HG03280 (cell line): ENCODE measurements around the gene DCAF7.

Experiments
- ATAC-seq: cut with Tn5 transposase; IDR thresholded peaks from one replicate; pipeline ENCODE4 v1.9.1; 2021; ENCODE audit warnings: mild to moderate bottlenecking, moderate library complexity; ENCODE audit not compliant: unreplicated experiment

Gene DCAF7, protein sequence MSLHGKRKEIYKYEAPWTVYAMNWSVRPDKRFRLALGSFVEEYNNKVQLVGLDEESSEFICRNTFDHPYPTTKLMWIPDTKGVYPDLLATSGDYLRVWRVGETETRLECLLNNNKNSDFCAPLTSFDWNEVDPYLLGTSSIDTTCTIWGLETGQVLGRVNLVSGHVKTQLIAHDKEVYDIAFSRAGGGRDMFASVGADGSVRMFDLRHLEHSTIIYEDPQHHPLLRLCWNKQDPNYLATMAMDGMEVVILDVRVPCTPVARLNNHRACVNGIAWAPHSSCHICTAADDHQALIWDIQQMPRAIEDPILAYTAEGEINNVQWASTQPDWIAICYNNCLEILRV

DNA sequence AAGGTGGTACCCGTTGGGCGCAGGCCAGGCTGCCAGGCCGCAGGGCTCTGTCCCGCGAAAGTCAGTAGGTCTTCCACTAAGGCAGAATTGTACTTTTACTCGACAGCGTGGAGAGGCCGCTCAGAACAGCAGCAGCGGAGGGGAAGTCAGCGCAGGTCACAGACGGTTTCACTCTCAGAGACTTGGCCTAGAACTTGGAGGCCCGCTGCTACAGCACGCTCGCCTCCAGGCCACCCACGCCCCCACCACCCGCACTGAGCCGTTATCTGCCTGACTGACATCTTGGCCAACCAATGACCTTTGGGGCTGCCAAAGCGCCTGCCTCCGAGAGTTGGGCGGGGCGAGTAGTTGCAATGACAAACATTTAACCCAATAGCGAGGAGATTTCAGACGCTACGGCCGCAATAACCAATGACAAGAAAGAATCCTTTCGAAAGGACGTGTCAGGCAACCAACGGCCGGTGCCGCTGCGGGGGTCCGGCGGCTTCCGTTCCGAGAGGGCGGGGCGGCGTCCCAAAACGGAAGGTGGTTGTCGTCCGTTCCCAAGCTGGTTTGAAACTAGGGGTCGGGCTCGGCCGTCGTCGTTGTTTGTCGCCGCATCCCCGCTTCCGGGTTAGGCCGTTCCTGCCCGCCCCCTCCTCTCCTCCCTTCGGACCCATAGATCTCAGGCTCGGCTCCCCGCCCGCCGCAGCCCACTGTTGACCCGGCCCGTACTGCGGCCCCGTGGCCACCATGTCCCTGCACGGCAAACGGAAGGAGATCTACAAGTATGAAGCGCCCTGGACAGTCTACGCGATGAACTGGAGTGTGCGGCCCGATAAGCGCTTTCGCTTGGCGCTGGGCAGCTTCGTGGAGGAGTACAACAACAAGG lies at the start of gene DCAF7:
TSS of gene DCAF7 (plus strand) at position 532 of the 871 bp plus-strand sequence. CDS start at position 733, 201 bp downstream.
- ATAC-seq: peak; percentile 93

DNA sequence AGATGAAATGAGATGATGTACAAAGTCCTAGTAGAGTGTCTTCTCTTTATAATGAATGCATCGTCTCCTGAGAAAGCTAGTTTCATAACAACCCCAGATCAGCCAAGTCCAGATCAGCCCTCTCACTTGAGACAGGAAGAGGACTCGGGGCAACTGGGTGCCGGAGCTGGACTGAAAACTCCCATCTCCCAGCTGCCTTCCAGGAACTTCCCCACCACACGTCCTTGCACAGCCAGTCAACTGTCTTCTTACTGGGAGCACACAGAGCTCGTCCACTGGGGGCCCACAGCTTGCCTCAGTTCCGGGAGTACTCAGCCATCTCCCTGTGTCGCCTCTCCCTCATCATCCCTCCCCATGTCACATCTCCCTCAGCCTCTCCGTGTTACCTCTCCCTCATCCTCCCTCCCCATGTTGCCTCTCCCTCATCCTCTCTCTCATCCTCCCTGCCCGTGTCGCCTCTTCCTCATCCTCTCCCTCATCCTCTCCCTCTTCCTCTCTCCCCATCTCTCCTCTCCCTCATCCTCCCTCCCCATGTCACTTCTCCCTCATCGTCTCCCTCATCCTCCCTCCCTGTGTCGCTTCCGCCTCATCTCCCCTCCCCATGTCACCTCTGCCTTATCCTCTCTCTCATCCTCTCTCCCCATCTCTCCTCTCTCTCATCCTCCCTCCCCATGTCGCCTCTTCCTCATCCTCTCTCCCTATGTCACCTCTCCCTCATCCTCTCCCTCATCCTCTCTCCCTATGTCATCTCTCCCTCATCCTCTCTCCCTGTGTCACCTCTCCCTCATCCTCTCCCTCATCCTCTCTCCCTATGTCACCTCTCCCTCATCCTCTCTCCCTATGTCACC lies 49.5 kb upstream of the DCAF7 start:
- no peak for ATAC-seq

DNA sequence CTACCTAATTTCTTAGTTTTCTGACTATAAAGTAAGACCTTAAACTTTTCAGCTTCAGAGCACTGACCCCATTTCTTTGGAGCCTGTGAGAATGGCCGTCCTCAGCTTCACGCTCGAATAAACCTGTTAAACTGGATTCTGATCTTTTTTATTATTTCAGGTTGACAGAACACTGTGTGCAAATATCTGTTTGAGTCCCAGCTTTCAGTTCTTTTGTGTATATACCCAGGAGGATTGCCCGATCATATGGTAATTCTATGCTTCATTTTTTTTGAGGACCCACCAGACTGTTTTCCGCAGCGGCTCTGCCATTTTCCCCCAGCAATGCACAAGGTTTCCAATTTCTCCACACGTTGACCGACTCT lies 47.0 kb upstream of the DCAF7 start:
- no peak for ATAC-seq

DNA sequence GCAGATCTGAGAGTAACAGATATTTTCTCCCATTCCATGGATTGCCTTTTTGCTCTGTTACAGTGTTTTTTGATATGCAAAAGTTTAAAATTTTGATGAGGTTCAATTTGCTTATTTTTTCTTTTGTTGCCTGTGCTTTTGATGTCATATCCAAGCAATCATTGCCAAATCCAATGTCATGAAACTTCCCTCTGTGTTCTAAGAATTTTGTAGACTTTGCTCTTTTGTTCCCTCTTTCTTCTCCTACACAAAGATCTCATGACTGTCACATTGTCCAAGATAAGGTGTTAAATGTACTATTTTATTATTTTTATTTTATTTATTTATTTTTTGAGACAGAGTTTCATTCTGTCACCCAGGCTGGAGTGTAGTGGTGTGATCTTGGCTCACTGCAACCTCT lies 46.0 kb upstream of the DCAF7 start:
- no peak for ATAC-seq

DNA sequence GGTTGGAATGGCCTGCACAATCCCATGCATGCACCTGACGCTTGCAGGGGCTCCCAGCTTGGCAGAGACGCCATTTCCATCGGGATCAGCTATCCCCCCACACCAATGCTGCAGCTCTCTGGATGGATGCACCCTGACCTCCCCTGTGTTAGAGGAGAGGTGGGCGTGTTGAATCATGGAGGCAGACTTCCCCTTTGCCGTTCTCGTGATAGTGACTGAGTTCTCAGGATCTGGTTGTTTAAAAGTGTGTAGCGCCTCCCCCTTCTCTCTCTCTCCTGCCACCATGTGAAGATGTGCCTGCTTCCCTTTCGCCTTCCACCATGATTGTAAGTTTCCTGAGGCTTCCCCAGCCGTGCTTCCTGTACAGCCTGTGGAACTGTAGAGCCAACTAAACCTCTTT lies 44.9 kb upstream of the DCAF7 start:
- ATAC-seq: no peak

DNA sequence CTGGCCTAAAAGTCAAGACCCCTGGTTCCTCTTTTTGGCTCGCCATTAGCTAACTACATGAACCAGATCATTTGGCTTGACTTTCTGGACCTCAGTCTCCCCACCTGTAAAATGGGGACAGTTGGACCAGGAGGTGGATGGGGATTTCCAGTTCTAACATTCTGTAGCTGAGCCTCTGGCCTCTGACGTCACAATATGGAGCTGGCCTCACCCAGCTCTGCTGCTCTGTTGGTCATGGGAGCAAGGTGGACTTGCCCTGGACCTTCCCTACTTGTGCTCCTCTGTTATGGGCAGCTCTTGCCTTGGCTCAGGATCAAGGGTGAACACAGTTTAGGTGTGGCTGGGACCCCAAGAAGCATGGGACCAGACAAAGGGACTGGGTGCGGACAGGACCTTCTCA lies 43.6 kb upstream of the DCAF7 start:
- ATAC-seq: no peak

DNA sequence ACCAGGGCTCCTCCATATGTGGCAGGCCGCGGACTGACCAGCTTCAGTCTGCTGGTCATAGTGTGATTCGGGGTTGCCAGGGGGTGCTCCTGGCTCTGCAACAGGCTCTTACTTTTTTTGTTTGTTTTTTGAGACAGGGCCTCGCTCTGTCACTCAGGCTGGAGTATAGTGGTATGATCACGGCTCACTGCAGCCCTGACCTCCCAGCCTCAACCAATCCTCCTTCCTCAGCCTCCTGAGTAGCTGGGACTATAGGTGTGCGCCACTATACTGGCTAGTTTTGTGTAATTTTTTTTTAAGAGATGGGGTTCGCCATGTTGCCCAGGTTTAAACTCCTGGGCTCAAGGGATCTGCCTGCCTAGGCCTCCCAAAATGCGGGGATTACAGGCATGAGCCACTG lies 38.9 kb upstream of the DCAF7 start:
- ATAC-seq: no peak

DNA sequence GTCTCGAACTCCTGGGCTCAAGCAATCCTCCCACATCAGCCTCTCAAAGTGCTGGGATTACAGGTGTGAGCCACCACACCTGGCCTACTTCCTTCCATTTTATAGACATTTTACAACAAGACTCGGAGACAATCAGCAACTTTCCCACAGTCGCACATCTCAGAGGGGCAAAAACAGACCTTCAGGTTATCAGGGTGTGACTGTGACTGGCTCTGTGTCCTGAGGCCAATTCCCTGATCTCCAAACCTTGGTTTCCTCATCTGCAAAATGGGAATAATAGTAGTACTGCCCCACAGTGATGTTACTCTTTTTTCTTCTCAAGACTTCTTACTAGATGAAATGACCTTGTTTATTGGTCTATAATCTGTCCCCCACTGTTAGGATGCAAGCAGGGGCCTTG lies 37.9 kb upstream of the DCAF7 start:
- ATAC-seq: no peak

DNA sequence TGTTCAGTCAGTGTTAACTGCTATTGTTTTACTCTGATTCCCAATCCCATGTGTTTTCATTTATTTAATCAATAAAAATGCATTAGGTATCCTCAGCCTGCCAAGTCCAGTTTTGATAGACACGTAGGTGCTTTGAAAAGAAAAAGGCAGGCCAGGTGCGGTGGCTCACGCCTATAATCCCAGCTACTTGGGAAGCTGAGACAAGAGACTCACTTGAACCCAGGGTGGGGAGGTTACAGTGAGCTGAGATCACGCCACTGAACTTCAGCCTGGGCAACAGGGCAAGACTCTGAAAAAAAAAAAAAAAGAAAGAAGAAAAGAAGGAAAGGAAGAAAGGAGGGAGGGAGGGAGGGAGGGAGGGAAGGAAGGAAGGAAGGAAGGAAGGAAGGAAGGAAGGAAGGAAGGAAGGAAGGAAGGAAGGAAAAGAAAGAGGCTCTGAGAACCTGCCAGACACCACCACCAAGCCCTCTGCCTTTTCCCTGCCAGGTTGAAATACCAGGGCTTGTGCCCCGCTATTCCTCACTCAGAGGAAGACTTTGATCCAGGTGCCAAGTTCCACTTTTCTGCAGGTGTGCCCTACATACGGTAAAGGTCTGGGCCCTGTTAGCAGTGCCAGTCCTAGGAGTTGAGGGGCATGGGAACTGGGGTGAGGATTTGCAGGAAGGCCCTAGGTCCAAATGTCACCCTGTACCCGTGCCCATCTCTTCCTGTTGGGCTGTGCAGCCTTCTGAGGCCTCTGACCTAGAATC lies 37.2 kb upstream of the DCAF7 start:
- ATAC-seq: no peak

DNA sequence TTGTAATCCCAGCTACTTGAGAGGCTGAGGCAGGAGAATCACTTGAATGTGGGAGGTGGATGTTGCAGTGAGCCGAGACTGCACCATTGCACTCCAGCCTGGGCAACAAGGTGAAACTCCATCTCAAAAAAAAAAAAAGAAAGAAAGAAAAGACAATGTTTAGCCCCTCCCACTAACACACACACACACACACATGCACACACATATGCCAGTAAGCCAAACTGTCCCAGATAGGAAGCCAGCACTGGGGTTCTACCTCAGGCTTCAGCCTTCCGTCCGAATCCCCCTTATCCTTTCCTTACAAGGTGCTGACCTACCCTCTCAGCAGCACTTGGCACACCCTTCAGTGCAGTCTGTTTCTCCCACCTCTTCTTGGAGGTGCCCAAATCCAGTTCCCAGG lies 35.8 kb upstream of the DCAF7 start:
- ATAC-seq: no peak

DNA sequence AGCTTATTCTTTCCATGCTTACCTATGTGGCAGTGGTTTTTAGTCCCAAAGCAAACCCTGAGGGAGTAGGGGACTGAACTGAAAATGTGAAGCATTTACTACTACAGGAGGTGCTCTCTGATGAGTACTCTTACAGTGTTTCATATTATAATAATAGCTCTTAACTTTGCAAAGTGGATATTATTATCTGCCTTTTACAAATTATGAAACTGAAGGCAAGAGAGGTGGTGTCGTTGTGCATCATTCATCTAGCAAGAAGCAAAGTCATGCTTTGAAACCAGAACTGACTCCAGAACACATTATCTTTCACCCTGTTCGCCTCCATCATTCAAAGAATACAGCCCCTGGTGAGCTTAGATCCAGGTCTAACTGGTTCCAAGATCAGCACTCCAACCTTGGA lies 35.3 kb upstream of the DCAF7 start:
- ATAC-seq: no peak

DNA sequence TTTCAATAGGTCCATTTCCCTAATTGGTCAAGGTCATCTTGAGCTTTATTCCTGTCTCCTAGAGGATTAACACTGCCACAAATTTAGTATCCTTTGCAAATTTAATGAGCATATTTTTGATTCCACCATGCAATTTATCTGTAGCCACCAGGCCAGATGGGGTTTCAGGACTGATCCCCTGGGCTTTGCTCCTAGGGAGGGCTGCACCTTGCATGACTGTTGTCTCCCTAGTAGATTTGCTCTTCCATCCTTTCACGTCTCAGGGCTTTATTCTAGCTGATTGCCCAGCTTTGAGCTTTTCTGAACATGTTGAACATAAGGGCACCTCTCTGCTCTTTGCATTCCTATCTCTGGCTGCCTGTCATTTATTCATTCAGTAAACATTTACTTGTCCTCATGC lies 34.9 kb upstream of the DCAF7 start:
- no peak for ATAC-seq

DNA sequence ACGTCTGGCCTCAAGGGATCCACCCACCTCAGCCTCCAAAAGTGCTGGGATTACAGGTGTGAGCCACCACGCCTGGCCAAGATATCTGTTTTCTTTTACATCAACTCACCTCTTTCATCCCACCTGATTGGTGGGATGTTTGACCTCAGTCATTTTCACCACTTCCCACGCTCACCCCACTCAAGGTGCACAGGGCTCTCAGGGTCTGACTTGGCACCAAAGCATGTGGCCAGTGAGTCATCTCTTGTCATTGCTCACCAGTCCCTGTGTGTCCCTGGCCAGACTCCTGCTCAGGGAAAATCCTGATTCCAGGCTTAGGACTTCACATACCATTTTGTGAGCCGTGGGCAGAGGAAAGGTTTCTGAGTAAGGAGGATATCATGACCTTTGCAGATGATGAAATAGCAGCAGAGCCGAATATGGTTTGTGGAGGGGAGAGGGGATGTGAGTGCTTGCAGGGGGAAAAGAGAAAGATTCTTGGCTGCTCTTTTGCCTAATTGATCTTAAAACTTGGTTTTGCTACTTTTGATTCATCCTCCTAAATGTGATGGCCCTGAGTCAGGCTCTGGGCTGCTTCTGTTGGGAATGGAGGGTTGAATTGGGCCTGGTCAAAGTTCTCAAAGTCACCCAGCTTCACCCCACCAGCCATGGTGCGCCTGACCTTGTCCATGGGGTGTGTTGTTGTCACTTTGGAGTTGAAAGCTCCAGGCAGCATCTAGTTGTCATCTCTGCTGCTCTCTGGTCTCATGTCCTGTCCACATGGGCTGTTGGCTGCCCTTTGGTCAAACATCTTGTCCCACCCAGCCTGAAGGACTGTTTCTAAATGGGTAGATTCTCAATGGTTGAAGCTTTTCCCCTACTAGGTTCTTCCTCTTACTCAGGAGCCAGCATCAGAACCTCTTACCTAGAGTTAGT lies 33.1 kb upstream of the DCAF7 start:
- ATAC-seq: no peak

DNA sequence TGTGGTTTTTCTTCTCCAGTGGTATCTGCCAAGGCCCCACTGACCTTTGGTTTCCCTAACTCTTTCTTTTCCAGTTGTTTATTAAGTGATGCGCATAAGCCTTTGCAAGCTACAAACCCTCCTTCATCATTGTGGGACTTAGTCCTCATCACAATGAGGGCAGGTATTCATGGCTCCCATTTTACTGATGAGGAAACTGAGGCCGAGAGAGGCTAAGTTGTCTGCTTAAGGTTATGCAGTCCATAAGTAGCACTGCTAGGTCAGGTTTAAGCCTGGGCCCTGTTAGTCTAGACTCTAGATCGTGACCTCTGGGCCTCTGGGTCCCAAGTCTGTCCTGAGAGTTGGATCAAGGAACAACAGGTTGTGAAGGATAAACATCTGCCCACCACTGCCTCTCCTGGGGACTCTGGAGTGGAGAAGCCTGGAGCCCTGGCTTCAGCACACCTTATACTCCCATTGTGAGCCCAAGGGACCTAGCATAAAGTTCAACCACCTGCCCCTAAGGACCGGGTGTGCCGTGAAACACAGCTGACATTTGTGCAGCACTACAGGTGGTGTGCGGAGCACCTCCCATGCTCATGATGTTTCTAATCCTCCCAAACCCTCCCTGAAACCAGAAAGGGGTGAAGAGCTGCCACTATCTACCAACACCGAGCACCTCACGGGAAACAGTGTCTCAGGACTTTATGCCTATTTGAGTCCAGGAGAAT lies 32.3 kb upstream of the DCAF7 start:
- ATAC-seq: no peak

DNA sequence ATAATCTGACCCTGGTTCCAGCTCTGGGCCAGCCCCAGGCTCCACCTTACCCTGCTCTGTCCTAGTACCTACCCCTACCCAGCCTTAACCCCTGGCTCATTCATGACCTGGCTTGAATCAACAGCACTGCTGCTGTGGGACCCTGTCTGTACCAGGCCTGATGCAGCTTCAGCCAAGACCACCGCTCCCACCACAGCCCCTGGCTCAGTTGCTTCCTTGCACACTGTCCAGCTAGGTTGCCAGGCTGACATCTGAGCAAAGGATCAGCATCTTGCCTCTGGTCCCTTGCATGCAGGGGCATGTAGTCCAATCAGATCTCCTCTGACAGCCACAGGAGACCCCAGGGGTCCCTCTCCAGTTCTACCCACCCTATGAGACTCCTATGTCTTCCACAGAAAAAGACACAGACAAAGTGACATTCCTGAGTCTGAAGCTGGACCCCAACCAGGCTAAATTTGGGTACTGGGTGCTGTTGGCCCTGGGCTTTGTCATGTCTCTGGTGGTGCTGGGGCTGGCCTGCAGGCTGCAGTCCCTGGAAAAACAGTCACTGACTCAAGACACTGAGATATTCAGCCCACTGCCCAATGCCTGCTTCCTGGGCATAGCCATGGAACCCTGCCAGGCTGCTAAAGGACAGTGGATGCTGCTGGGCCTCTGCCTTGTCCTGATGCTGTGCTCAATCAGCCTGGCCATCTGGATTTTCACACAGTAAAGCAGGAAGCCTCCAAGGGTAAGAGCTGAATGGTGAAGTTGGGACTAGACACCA lies 31.0 kb upstream of the DCAF7 start:
- ATAC-seq: no peak

DNA sequence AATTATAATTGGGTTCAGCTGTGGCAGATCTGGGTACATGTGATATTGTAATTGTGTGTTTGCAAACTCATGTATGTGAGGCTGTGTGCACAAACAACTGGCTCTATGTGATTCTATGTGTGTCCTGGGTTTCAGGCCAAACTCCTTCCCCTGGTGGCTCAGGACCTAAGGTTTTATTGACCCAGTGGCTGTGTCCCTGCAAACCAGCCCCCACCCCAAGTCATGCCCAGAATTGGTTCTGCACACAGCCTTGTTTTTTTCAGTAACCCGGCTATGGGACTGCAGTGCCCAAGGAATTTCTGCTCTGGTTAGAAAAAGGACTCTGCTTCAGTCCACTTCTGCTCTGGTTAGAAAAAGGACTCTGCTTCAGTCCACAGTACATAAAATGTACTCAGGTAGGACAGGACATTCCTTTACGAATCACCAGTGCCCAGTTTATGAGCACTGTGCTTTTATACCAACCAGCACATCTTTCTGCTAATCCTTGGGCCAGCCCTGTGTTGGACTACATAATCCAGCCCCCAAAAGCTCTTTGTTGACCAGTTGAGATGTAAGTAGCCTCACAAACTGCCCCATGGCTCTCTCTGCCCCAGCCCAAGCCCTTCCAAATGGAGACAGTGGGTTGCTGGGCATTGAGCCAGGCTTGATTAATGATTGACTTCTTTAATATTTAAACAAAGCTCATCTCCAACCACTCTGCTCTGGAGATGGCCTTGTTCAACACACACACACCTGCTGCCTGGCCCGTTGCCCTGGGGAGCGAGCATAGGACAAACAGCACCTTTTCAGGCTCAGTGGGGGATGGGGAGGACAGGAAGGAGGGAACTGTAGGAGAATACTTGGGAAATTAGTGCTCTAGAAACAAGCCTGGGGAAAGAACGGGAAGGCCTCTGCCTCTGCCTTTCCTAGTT lies 30.1 kb upstream of the DCAF7 start:
- no peak for ATAC-seq

DNA sequence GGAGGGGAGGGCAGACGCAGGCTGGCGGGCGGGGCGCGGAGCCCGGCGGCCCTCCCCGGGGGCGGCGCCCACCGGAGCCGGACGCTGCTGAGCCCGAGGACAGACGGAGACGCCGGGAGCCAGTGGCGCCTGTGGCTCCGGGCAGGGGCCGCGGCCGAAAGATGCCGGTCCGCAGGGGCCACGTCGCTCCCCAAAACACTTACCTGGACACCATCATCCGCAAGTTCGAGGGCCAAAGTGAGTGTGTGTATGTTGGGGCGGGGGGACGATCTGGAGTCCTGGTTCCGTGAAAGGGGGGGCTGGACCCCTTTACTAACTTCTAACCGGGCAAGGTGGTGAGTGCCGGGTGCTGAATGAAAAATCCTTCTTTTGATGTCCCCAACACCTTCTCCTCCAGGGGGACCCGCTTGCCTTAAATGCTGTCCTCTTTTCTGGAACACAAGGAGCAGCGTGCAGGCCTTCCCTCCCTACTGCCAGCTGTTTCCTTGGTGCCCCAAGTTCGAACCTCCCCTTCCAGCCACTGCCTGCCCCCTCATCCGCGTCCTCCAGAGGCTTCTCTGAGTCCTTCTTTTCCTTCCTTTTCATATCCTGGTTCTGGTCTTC lies 26.9 kb upstream of the DCAF7 start, which contains the start of gene KCNH6:
TSS of gene KCNH6 (plus strand) at position 106 of the 603 bp plus-strand sequence. CDS start at position 162, 56 bp downstream.
- no peak for ATAC-seq
